Aorta (tissue), 5 donors: ENCODE measurements around the gene USP24. TPM values are rescaled to one million over a fixed set of nuclear protein-coding genes. Genes with fewer than 3 reads are reported as not detected.

Experiments
- ATAC-seq: fragments of 200-7000 bp; cut with Tn5 transposase; one replicate; pipeline ENCODE4 v1.9.1; 2022; ENCODE audit warnings: moderate library complexity; ENCODE audit not compliant: low FRiP score
- DNase-seq, 2 donors: peaks; one replicate each; pipeline ENCODE4 v3.0.0-alpha.2; 2020
- H3K27ac ChIP-seq, 2 donors: one replicate each; pipeline ENCODE4 v1.5.1; 2013; ENCODE audit warnings: low read length in 2 of 2, mild to moderate bottlenecking in 2 of 2, moderate library complexity in 2 of 2, control low read depth in 1 of 2, inconsistent platforms in 1 of 2, low read depth in 1 of 2
- H3K27me3 ChIP-seq, 2 donors: one replicate each; pipeline ENCODE4 v1.6.1; 2013; ENCODE audit warnings: control low read depth in 1 of 2, low read length in 1 of 2, mild to moderate bottlenecking in 1 of 2, moderate library complexity in 1 of 2; ENCODE audit not compliant: insufficient read depth in 2 of 2, control insufficient read depth in 1 of 2
- H3K36me3 ChIP-seq, 2 donors: one replicate each; pipeline ENCODE4 v1.6.1; 2013; ENCODE audit warnings: control low read depth in 1 of 2, low read length in 1 of 2, mild to moderate bottlenecking in 1 of 2; ENCODE audit not compliant: insufficient read depth in 2 of 2, control insufficient read depth in 1 of 2
- H3K4me1 ChIP-seq, 2 donors: one replicate each; pipeline ENCODE4 v1.6.1; 2013; ENCODE audit warnings: low read length in 2 of 2, control low read depth in 1 of 2, mild to moderate bottlenecking in 1 of 2, moderate library complexity in 1 of 2; ENCODE audit not compliant: insufficient read depth in 2 of 2, control insufficient read depth in 1 of 2
- H3K4me3 ChIP-seq, 2 donors: one replicate each; pipeline ENCODE4 v1.5.1; 2013; ENCODE audit warnings: low read length in 2 of 2, control low read depth in 1 of 2, mild to moderate bottlenecking in 1 of 2
- H3K9me3 ChIP-seq: one replicate; pipeline ENCODE4 v1.6.1; 2013; ENCODE audit warnings: mild to moderate bottlenecking, low read length; ENCODE audit not compliant: control insufficient read depth
- WGBS, 2 donors: extraction: QIAGEN DNeasy Blood & Tissue Kit; methylation state at CpG; one replicate each; pipeline ENCODE4 v1.1.7; 2013; 5-methylcytosine and 5-hydroxymethylcytosine counted together
- intact Hi-C, 2 donors: fragments of 100-400 bp; cut with DNase I; formaldehyde crosslinking; loops; one replicate each; pipeline versions ENCODE4 v1.14.2 to v1.15.0; 2022
- polyA plus RNA-seq, 2 donors: library from polyadenylated mRNA; stranded (reverse); fragments of 200-250 nt; gene quantifications; one replicate each; pipeline ENCODE4 v1.2.3, GENCODE V29; 2013
- total RNA-seq, 2 donors: library from RNA; stranded (reverse); fragmentation: NEBNext Ultra II Directional; extraction: Animal tissue kit (Norgen Biotek cat#: 25700); gene quantifications; one replicate each; pipeline ENCODE4 v1.2.1, GENCODE V29; 2021
- donor health status: healthy with polysubstance abuse.
- donor health status: Bipolar disorder and iron deficiency.
- donor health status: DM: no; HTN: no; CAD: no.
- donor health status: DM: no; HTN: no; CAD: no.
- donor health status: DM: yes; HTN: yes; CAD: no.

Gene USP24
- total and polyA plus RNA-seq, 4 donors: 4.4 to 54.4 (median 29.8) TPM

DNA sequence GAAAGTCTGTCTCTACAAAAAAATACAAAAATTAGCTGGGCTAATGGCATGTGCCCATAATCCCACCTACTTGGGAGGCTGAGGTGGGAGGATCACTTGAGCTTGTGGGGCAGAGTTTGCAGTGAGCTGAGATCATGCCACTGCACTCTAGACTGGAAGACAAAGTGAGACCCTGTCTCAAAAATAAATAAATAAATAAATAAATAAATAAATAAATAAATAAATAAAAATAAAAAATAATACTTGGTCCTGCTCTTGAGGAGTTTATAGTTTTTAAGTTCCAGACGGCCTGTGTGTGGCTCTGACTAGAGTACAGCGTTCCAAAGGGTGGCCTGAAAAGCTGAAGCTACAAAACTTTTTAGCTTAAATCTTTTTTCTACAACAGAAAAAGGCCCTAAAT, 140.7 kb downstream of the USP24 start:
- ATAC-seq: no peak
- H3K9me3 ChIP-seq: no peaks in the 10 kb centered on the region
- no peaks in the 10 kb centered on the region for H3K4me1 ChIP-seq
- peaks cover 6 to 12% of the 10 kb centered on the region in 2 donors for H3K36me3 ChIP-seq
- no peaks in the 10 kb centered on the region for H3K27me3 ChIP-seq
- 68 to 92% methylated on average over 2 of the region's 2 CpGs for WGBS, 2 donors
- no peak for DNase-seq
- H3K27ac ChIP-seq: no peak overlapping the region
- H3K4me3 ChIP-seq: no peak overlapping the region
- intact Hi-C loops: no loop called here

DNA sequence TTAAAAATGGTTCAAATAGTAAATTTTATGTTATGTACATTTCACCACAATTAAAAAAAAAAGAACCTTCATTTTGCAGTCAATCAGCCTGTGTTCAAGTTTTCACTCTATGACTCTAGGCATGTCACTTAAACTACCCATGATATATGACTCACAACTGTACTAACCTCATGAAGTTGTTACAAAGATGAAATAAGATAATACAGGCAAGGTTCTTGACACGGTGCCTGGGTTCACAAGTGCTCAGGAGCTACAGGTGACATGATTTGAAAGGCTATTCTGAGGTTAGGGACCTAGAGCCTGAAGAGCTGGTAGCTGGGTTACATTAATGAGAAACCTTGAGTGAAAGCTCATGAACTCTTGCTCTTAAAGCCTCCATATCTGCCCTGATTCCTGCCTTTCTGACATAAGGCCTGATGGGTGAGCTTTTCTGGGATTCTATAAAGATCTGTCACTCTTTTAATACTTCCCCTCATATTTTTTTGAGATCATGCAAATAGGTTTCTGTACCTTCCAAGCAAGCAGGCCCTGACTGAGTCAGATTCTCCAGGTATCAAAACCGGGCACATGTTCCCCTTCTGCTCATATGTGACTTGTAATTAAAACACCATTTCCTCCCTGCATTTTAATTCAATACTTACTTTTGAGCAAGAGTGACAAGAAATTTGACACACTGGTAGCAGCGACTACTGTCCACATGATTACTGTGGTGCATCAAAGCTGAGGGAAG, 141.8 kb downstream of the USP24 start:
- Histone ChIP-seq H3K4me1 (no peaks in the 10 kb centered on the region), H3K27me3 (no peaks in the 10 kb centered on the region), H3K36me3 (peaks cover 6 to 14% of the 10 kb centered on the region in 2 donors), H3K9me3 (no peaks in the 10 kb centered on the region), H3K4me3 (no peak overlapping the region), H3K27ac (no peak overlapping the region)
- intact Hi-C loops: no loop called here
- DNase-seq (no peak), ATAC-seq (no peak)
- 88 to 91% methylated on average over 3 of the region's 3 CpGs for WGBS, 2 donors

DNA sequence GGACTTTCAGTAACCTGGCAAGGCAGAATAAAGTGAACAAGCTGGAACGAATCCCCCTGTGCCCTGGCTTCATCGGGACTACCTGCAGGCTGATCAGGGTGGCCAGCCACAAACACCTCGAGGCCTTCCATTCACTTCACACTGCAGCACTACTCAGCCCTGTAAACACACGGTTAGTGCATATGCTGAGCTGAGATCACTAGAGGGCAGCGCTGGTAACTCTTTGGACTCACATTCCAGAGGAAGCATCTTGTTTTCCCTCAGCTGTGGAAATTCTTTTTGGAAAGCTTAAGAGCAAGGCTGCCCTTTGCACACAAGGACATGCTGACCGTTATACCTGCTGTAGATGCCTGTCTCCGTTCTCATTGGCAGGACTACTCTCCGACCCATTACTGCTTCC, 143.7 kb downstream of the USP24 start:
- Histone ChIP-seq H3K27me3 (no peaks in the 10 kb centered on the region), H3K4me3 (no peak overlapping the region), H3K4me1 (no peaks in the 10 kb centered on the region), H3K36me3 (peaks cover 6 to 10% of the 10 kb centered on the region in 2 donors), H3K9me3 (no peaks in the 10 kb centered on the region), H3K27ac (no peak overlapping the region)
- WGBS, 2 donors: 47 to 49% methylated on average over 8 of the region's 8 CpGs
- intact Hi-C loops: no loop called here
- DNase-seq (no peak), ATAC-seq (no peak)

GRCh38 chr1:55070293-55071164, 144.6 kb downstream of the USP24 start:
- Histone ChIP-seq H3K36me3 (peaks cover 6 to 10% of the 10 kb centered on the region in 2 donors), H3K27ac (no peak overlapping the region), H3K4me1 (no peaks in the 10 kb centered on the region), H3K4me3 (no peak overlapping the region), H3K27me3 (no peaks in the 10 kb centered on the region), H3K9me3 (no peaks in the 10 kb centered on the region)
- ATAC-seq (no peak), DNase-seq (no peak)
- intact Hi-C loops: no loop called here
- WGBS, 2 donors: 82 to 86% methylated on average over 17 of the region's 17 CpGs

- no peaks in the 10 kb centered on the region for H3K9me3 ChIP-seq
- H3K27ac ChIP-seq: no peak overlapping the region
- H3K4me3 ChIP-seq: no peak overlapping the region
- H3K4me1 ChIP-seq: peaks cover 0 to 2% of the 10 kb centered on the region in 2 donors
- H3K27me3 ChIP-seq: no peaks in the 10 kb centered on the region
- intact Hi-C loops: no loop called here
- DNase-seq (no peak), ATAC-seq (no peak)
- 89 to 92% methylated on average over 7 of the region's 7 CpGs for WGBS, 2 donors
- H3K36me3 ChIP-seq: peaks cover 2 to 10% of the 10 kb centered on the region in 2 donors
These were observed 145.9 kb downstream of the USP24 start for GRCh38 chr1:55069280-55069679.

DNA sequence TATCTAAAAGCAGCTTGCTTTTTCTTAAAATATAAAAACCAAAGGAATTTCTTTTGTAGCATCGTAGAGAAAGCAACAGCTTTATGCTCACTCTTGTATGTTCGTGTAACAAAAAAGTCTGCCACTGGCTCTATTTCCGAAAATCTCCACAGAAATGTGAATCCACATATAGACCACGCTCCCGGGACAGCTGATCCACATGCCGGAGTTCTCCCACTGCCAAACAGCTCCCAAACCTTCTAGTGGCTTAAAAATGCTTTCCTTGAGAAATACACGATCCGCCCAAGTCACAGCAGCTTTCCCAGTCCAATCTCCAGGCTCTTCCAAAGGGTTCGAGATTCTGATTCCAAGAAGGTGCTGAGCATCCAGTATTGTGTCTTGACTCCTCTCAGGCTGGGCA, 146.5 kb downstream of the USP24 start:
- H3K4me3 ChIP-seq: no peak overlapping the region
- ATAC-seq: no peak
- H3K9me3 ChIP-seq: no peaks in the 10 kb centered on the region
- H3K27ac ChIP-seq: no peak overlapping the region
- peaks cover 0 to 2% of the 10 kb centered on the region in 2 donors for H3K4me1 ChIP-seq
- 94 to 95% methylated on average over 9 of the region's 9 CpGs for WGBS, 2 donors
- intact Hi-C loops: no loop called here
- H3K27me3 ChIP-seq: no peaks in the 10 kb centered on the region
- no peak for DNase-seq
- peaks cover 2 to 10% of the 10 kb centered on the region in 2 donors for H3K36me3 ChIP-seq

DNA sequence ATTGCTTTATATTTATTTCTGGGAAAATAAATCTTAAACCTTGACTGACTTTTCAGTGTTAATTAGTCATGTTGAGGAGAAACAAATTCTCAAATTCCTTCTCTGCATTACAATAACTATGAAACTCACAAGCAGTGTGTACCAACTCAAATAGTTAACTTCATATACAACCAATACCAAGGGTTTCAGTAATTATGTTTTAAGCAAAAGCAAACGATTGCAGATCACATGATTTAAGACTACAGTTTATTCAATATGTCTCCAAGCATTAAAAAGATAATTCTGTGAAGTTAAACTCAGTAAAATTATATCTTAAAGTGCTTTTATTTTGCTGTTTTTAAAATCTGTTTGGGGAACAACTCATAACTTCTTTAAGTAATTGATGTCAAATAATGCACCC, 147.2 kb downstream of the USP24 start:
- H3K27me3 ChIP-seq: no peaks in the 10 kb centered on the region
- ATAC-seq: no peak

GRCh38 chr1:55067022-55067778, 148.0 kb downstream of the USP24 start:
- intact Hi-C loops: no loop called here
- Histone ChIP-seq H3K27me3 (no peaks in the 10 kb centered on the region), H3K4me1 (peaks cover 0 to 2% of the 10 kb centered on the region in 2 donors), H3K27ac (no peak overlapping the region), H3K9me3 (no peaks in the 10 kb centered on the region), H3K36me3 (peaks cover 2 to 8% of the 10 kb centered on the region in 2 donors), H3K4me3 (no peak overlapping the region)
- DNase-seq: no peak
- no peak for ATAC-seq
- 61 to 63% methylated on average over 17 of the region's 17 CpGs for WGBS, 2 donors

More for the DNA sequence above, 147.2 kb downstream of the USP24 start:
- no peak for DNase-seq
- Histone ChIP-seq H3K4me1 (peaks cover 0 to 2% of the 10 kb centered on the region in 2 donors), H3K36me3 (peaks cover 2 to 8% of the 10 kb centered on the region in 2 donors), H3K4me3 (no peak overlapping the region), H3K9me3 (no peaks in the 10 kb centered on the region), H3K27ac (no peak overlapping the region)
- intact Hi-C loops: no loop called here
- WGBS, 2 donors: 66 to 68% methylated on average over 1 of the region's 1 CpG
